Prostate gland (tissue), 2 donors: ENCODE data around the gene PHYHIPL. TPM values are rescaled to one million over a fixed set of nuclear protein-coding genes. Genes with fewer than 3 reads are reported as not detected.
A peak's percentile ranks its signal among the peaks of the same experiment; 100 is the strongest.

ENCODE experiments used
- DNase-seq: peaks from one replicate; pipeline ENCODE4 v3.0.0-alpha.2; 2019; ENCODE audit warnings: low spot score
- H3K27ac ChIP-seq, 2 donors: fragments of 200-600 bp; sonication (generic); 2 replicates each; pipeline ENCODE4 v1.5.1; 2017 to 2019
- H3K27me3 ChIP-seq: fragments of 200-600 bp; sonication (generic); replicated peaks from 2 replicates; pipeline ENCODE4 v1.5.1; 2019; ENCODE audit not compliant: insufficient read depth
- H3K36me3 ChIP-seq, 2 donors: fragments of 200-600 bp; sonication (generic); 1 replicate in 1 of 2; 2 replicates in 1 of 2; pipeline versions ENCODE4 v1.5.1 to v1.8.1; 2017 to 2019
- H3K4me1 ChIP-seq: fragments of 200-600 bp; sonication (generic); replicated peaks from 2 replicates; pipeline ENCODE4 v1.5.1; 2019
- H3K4me3 ChIP-seq, 2 donors: fragments of 200-600 bp; sonication (generic); 2 replicates each; pipeline ENCODE4 v1.5.1; 2017 to 2019
- H3K9me3 ChIP-seq: fragments of 200-600 bp; sonication (generic); 2 replicates; pipeline ENCODE4 v1.5.1; 2017
- CTCF ChIP-seq, 4 experiments: fragments of 200-600 bp in 2 of 4; fragments of 450-650 bp in 2 of 4; sonication (generic) in 2 of 4; IDR thresholded peaks; 1 replicate in 3 of 4; 2 replicates in 1 of 4; pipeline ENCODE4 v1.5.1; 2016 to 2019; ENCODE audit warnings: antibody characterized with exemption in 4 of 4, mild to moderate bottlenecking in 2 of 4, moderate library complexity in 2 of 4
- POLR2A ChIP-seq: fragments of 450-650 bp; IDR thresholded peaks from one replicate; pipeline ENCODE4 v1.6.1; 2016; ENCODE audit warnings: antibody characterized with exemption, mild to moderate bottlenecking
- POLR2AphosphoS5 ChIP-seq: sonication (generic); formaldehyde crosslinking; IDR thresholded peaks from one replicate; pipeline ENCODE4 v1.6.1; 2017; ENCODE audit warnings: antibody characterized with exemption
- WGBS: methylation state at CpG from one replicate; pipeline ENCODE4 v1.1.5; 2018; 5-methylcytosine and 5-hydroxymethylcytosine counted together
- intact Hi-C: fragments of 100-400 bp; cut with DNase I; formaldehyde crosslinking; loops from one replicate; pipeline ENCODE4 v1.14.2; 2022
- total RNA-seq, 2 donors: library from RNA; depleted of rRNA; stranded (reverse); fragments of >200 nt; gene quantifications; one replicate each; pipeline ENCODE4 v1.1.0, GENCODE V29; 2016

The PHYHIPL gene
- total RNA-seq, 2 donors from 2014 or later, result 7.0 to 32.1 TPM

- no peak for DNase-seq
- H3K27me3 ChIP-seq, result no peaks in the 10 kb centered on the region
- no peaks in the 10 kb centered on the region for H3K4me1 ChIP-seq
- no peak overlapping the region for H3K27ac ChIP-seq
- WGBS, result 72% methylated on average over 3 of the region's 3 CpGs
- TF ChIP-seq POLR2A (no peak), CTCF (IDR thresholded peaks at IDR 0.05) (no peak), POLR2AphosphoS5 (no peak)
- H3K9me3 ChIP-seq, result no peaks in the 10 kb centered on the region
- no peaks in the 10 kb centered on the region for H3K36me3 ChIP-seq
- H3K4me3 ChIP-seq, result no peak overlapping the region
- intact Hi-C loops, result loop anchor here (5.0 kb wide), 1 partner anchor 398 kb away; no protein-coding TSS in a partner anchor
Observed at GRCh38 chr10:59180689-59181270, 4.3 kb downstream of the PHYHIPL start.

GRCh38 chr10:59181668-59182067, 5.2 kb downstream of the PHYHIPL start:
- Histone ChIP-seq H3K27ac (no peak overlapping the region), H3K4me1 (no peaks in the 10 kb centered on the region), H3K27me3 (no peaks in the 10 kb centered on the region), H3K4me3 (no peak overlapping the region), H3K9me3 (no peaks in the 10 kb centered on the region), H3K36me3 (no peaks in the 10 kb centered on the region)
- TF ChIP-seq POLR2AphosphoS5, result peak; percentile 44
- TF ChIP-seq POLR2A, result no peak
- TF ChIP-seq CTCF (IDR thresholded peaks at IDR 0.05), result peak; percentile 12 to 69 (median 60)
- DNase-seq, result peak; percentile 59
- intact Hi-C loops, result loop anchor here (5.0 kb wide), 1 partner anchor 399 kb away; no protein-coding TSS in a partner anchor
- 18% methylated on average over 2 of the region's 2 CpGs for WGBS

GRCh38 chr10:59190332-59190731, 13.9 kb downstream of the PHYHIPL start:
- Histone ChIP-seq H3K36me3 (no peaks in the 10 kb centered on the region), H3K27me3 (no peaks in the 10 kb centered on the region), H3K9me3 (no peaks in the 10 kb centered on the region), H3K27ac (no peak overlapping the region), H3K4me1 (no peaks in the 10 kb centered on the region), H3K4me3 (no peak overlapping the region)
- TF ChIP-seq POLR2AphosphoS5 (no peak), CTCF (IDR thresholded peaks at IDR 0.05) (no peak), POLR2A (no peak)
- WGBS, result 98% methylated on average over 1 of the region's 1 CpG
- intact Hi-C loops, result no loop called here
- DNase-seq, result no peak

- no peak overlapping the region for H3K4me3 ChIP-seq
- no peaks in the 10 kb centered on the region for H3K9me3 ChIP-seq
- H3K4me1 ChIP-seq, result no peaks in the 10 kb centered on the region
- intact Hi-C loops, result no loop called here
- no peak for TF ChIP-seq POLR2A
- TF ChIP-seq CTCF (IDR thresholded peaks at IDR 0.05), result no peak
- TF ChIP-seq POLR2AphosphoS5, result no peak
- H3K36me3 ChIP-seq, result no peaks in the 10 kb centered on the region
- H3K27ac ChIP-seq, result no peak overlapping the region
- no peaks in the 10 kb centered on the region for H3K27me3 ChIP-seq
- DNase-seq, result no peak
- whole genome bisulfite sequencing, result 54% methylated on average over 5 of the region's 5 CpGs
Observed at GRCh38 chr10:59206204-59206720, 29.8 kb downstream of the PHYHIPL start.

GRCh38 chr10:59212301-59212798, 35.9 kb downstream of the PHYHIPL start:
- intact Hi-C loops, result no loop called here
- no peak overlapping the region for H3K27ac ChIP-seq
- 87% methylated on average over 2 of the region's 2 CpGs for WGBS

More at GRCh38 chr10:59212301-59212798, 35.9 kb downstream of the PHYHIPL start:
- TF ChIP-seq POLR2A, result no peak
- no peak for TF ChIP-seq POLR2AphosphoS5
- TF ChIP-seq CTCF (IDR thresholded peaks at IDR 0.05), result no peak
- Histone ChIP-seq H3K9me3 (no peaks in the 10 kb centered on the region), H3K36me3 (no peaks in the 10 kb centered on the region), H3K4me1 (no peaks in the 10 kb centered on the region), H3K4me3 (no peak overlapping the region), H3K27me3 (no peaks in the 10 kb centered on the region)
- no peak for DNase-seq
